HG03575 (cell line): ENCODE results near the gene TOLLIP.
"Not testable (repeated sequence)": the region's sequence is repeated elsewhere in the genome, so short reads cannot be mapped to it uniquely, and the experiment has no call there.

ENCODE experiments used
- ATAC-seq: cut with Tn5 transposase; IDR thresholded peaks from one replicate; pipeline ENCODE4 v1.9.1; 2021; ENCODE audit not compliant: unreplicated experiment, insufficient number of reproducible peaks, low FRiP score; ENCODE audit errors: extremely low read depth

TOLLIP gene

GRCh38 chr11:1276041-1276790 lies 33.2 kb downstream of the TOLLIP start:
- ATAC-seq, result no peak

- ATAC-seq, result no peak
These were observed 34.4 kb downstream of the TOLLIP start for GRCh38 chr11:1275021-1275420.

GRCh38 chr11:1274501-1274900 lies 34.9 kb downstream of the TOLLIP start:
- ATAC-seq, result no peak

- no peak for ATAC-seq
These were observed 36.9 kb downstream of the TOLLIP start for GRCh38 chr11:1272531-1272930.

GRCh38 chr11:1271927-1272326 lies 37.5 kb downstream of the TOLLIP start:
- no peak for ATAC-seq

GRCh38 chr11:1271406-1271805 lies 38.0 kb downstream of the TOLLIP start:
- no peak for ATAC-seq

- ATAC-seq, result no peak
These were observed 38.4 kb downstream of the TOLLIP start for GRCh38 chr11:1271002-1271401.

GRCh38 chr11:1270476-1270875 lies 39.0 kb downstream of the TOLLIP start:
- no peak for ATAC-seq

GRCh38 chr11:1269957-1270356 lies 39.5 kb downstream of the TOLLIP start:
- no peak for ATAC-seq

- no peak for ATAC-seq
These were observed 41.9 kb downstream of the TOLLIP start for GRCh38 chr11:1267441-1268100.

- not testable (repeated sequence) for ATAC-seq
These were observed 42.5 kb downstream of the TOLLIP start for GRCh38 chr11:1266976-1267375.

GRCh38 chr11:1265480-1265879 lies 44.0 kb downstream of the TOLLIP start:
- not testable (repeated sequence) for ATAC-seq

GRCh38 chr11:1264444-1264843 lies 45.0 kb downstream of the TOLLIP start:
- not testable (repeated sequence) for ATAC-seq

GRCh38 chr11:1263010-1263409 lies 46.4 kb downstream of the TOLLIP start:
- ATAC-seq, result no peak

GRCh38 chr11:1262172-1263006 lies 47.0 kb downstream of the TOLLIP start:
- ATAC-seq, result no peak

GRCh38 chr11:1261241-1262071 lies 48.0 kb downstream of the TOLLIP start:
- ATAC-seq, result no peak

- ATAC-seq, result no peak
These were observed 48.8 kb downstream of the TOLLIP start for GRCh38 chr11:1260620-1261019.

- no peak for ATAC-seq
These were observed 49.4 kb downstream of the TOLLIP start for GRCh38 chr11:1260023-1260501.

GRCh38 chr11:1259561-1259960 lies 49.9 kb downstream of the TOLLIP start:
- ATAC-seq, result no peak
